Mammary epithelial cell (primary cell): ENCODE data around the gene BRAT1.

Source experiments
- CTCF ChIP-seq, 2 donors: IDR thresholded peaks in 1 of 2; conservative IDR thresholded peaks in 1 of 2; 2 replicates each; pipeline ENCODE4 v1.5.1; 2011 to 2012; ENCODE audit warnings: inconsistent platforms in 2 of 2, low read length in 2 of 2, mild to moderate bottlenecking in 2 of 2, control low read depth in 1 of 2, low read depth in 1 of 2; ENCODE audit not compliant: insufficient read depth in 1 of 2; ENCODE audit errors: extremely low read depth in 1 of 2
- EZH2 ChIP-seq: IDR thresholded peaks from 2 replicates; pipeline ENCODE4 v1.6.1; 2012; ENCODE audit warnings: low read length, inconsistent platforms, borderline replicate concordance

GRCh38 chr7:2572101-2572842, 16.9 kb upstream of the BRAT1 start:
- no peak for TF ChIP-seq CTCF (conservative IDR thresholded peaks at IDR 0.05 in 1 of 2, IDR thresholded peaks at IDR 0.05 in 1 of 2; ENCODE audit: extremely low read depth in 1 of 2, insufficient read depth in 1 of 2, low read depth in 1 of 2, low read length in 2 of 2)
- TF ChIP-seq EZH2 = no peak
